Left renal pelvis (tissue), 4 donors: ENCODE measurements around the gene MMP11. TPM values are rescaled to one million over a fixed set of nuclear protein-coding genes. Genes with fewer than 3 reads are reported as not detected.
A peak's percentile ranks its signal among the peaks of the same experiment; 100 is the strongest.
"Not testable (repeated sequence)": the region's sequence is repeated elsewhere in the genome, so short reads cannot be mapped to it uniquely, and the experiment has no call there.

Source experiments
- DNase-seq, 4 donors: peaks; one replicate each; pipeline ENCODE4 v3.0.0-alpha.2; 2013; ENCODE audit warnings: low read depth in 4 of 4, low spot score in 3 of 4
- polyA plus RNA-seq, 4 donors: library from polyadenylated mRNA; unstranded; fragments of 120-200 nt; gene quantifications; one replicate each; pipeline ENCODE4 v1.2.1, GENCODE V29; 2013; ENCODE audit not compliant: insufficient read length in 4 of 4

MMP11 gene, protein sequence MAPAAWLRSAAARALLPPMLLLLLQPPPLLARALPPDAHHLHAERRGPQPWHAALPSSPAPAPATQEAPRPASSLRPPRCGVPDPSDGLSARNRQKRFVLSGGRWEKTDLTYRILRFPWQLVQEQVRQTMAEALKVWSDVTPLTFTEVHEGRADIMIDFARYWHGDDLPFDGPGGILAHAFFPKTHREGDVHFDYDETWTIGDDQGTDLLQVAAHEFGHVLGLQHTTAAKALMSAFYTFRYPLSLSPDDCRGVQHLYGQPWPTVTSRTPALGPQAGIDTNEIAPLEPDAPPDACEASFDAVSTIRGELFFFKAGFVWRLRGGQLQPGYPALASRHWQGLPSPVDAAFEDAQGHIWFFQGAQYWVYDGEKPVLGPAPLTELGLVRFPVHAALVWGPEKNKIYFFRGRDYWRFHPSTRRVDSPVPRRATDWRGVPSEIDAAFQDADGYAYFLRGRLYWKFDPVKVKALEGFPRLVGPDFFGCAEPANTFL
- polyA plus RNA-seq, result 10 to 100 TPM; 15.2 to 80.6 (median 16.8) TPM

DNA sequence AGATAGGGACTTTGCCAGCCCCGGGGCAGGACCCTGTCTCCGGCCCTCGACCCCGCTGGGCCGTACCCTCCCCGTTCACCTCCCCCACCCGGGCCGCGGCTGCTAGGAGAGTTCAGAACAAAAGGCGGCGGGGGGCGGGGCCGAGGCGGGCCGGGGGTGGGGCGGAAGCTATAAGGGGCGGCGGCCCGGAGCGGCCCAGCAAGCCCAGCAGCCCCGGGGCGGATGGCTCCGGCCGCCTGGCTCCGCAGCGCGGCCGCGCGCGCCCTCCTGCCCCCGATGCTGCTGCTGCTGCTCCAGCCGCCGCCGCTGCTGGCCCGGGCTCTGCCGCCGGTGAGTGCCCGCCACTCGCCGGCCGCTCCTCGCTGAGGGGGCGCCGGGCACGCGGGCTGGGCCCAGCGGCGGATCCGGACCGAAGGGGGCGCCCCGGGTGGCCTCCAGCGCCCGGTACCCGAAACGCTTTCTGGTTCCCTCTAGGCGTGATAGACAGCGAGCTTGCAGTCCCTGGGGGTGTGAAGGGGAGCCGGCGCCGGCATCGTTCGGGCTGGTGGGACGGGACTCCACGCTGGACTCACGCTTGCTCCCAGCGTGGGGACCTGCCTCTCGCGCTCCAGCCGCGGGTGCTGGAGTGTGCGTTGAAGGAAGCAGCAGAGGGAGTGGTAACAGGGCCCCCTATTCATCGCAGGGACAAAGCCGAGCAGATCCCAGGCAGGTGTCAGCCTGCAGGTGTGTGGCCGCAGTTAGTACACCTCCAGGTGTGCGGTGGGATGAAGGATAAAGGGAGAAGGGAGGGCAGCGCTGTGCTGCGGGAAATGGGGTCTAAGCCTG lies at the start of gene MMP11:
Gene MMP11 (plus strand): TSS at position 201 of the 825 bp plus-strand sequence. CDS start 22 bp downstream, at position 223.
- DNase-seq, result no peak

DNA sequence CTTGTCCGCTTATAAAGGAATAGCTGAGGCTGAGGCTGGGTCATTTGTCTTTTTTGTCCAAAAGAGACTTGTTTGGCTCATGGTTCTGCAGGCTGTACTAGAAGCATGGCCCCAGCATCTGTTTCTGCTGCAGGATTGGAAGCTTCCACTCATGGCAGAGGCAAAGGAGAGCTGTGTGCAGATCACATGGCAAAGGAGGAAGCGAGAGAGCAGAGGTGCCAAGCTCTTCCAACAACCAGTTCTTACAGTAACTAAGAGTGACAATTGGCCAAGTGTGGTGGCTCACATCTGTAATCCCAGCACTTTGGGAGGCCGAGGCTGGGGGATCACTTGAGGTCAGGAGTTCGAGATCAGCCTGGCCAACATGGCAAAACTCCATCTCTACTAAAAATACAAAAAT lies 44.5 kb upstream of the MMP11 start:
- DNase-seq, result not testable (repeated sequence)

DNA sequence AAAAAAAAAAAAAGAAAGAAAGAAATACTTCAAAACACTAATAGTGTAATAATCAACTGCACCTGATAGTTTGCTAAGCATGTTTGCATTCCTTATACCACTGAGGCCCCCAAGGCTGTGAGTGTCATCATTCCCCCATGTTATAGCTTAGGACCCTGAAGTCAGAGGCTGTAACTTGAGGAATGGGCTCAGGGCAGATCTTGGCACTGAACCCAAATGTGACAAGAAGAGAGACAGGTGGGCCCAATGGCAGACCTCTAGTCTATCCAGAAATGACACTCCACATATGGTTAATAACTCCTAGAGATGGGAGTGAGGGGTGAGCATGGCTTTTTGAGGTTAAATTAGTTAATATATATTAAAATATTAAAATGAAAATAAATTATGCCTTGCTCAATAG lies 35.0 kb upstream of the MMP11 start:
- no peak for DNase-seq

DNA sequence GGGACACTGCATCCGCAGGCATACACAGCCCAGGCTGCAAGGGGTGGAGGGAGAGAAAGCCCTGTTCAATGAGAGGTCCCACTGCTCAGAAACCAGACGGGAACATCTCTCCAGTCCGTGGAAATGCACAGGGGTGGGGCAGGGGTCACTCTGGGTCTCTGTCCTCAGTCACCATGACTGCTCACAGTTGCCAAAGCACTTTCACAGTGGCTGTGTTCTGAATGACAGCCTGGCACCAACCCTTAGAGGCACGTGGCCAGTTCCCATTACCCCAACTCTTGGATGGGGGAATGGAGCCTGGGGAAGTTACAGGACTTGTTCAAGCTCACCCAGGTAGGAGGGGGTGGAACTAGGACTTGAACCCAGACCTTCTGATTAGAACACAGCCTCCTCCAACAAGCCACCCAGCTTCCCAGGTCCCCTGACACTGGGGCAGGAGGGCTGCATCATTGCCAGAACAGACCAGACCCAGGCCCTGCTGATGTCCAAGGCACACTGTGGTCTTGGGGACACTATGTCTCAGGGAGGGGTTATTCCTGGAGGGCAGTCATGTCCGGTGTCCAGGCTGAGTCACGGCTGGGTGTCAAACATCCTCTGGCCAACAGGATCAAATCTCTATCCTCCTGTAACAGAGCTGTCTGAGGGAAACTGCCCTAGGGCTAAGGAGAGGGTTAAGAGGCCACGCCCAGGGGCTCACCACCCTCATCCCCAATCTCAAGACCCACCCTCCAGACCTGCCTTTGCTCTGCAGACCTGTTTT lies 30.0 kb upstream of the MMP11 start:
- no peak for DNase-seq

DNA sequence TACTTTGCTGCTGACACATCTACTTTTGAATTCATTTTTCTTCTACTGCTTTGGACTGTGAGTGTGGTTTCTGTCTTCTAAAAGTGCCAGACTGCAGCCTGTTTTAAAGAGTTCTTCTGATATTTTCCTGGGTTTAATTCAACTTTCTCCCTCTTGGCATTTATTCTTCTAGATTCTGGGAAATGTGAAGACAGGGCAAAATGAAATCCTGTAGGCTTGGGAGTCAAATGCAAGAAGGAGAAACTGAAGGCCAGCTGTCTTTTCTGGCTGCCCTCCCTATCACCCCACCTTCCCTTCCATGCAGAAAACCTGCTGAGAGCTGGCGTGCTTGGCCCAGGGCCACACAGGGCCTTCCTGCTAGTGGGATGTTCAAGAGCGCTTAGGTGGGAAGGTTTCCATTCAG lies 29.3 kb upstream of the MMP11 start:
- no peak for DNase-seq

DNA sequence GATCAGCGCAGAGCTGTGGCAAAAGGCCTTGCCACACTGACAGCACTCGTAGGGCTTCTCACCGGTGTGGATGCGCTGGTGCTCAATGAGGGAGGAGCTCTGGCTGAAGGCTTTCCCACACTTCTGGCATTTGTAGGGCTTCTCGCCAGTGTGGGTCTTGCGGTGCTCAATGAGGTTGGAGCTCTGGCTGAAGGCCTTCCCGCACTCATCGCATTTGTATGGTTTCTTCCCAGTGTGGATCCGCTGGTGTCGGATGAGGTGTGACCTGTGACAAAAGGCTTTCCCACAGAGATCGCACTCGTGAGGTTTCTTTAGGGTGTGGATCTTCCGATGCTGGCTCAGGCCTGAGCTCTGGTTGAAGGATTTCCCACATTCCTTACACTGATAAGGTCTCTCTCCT lies 28.6 kb upstream of the MMP11 start:
- no peak for DNase-seq

DNA sequence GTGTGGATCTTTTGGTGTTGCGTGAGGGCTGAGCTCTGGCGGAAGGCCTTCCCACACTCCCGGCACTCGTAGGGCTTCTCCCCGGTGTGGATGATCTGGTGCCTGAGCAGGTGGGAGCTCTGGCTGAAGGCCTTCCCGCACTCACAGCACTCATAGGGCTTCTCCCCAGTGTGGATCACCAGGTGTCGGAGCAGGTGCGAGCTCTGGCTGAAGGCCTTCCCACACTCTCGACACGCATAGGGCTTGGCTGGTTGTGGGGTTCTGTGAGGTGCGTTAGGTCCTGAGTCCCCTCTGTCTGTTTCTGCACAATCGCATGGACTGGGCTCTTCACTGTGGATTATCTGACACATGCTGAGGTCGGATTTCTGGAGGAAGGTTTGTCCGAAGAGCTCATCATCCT lies 28.2 kb upstream of the MMP11 start:
- no peak for DNase-seq

DNA sequence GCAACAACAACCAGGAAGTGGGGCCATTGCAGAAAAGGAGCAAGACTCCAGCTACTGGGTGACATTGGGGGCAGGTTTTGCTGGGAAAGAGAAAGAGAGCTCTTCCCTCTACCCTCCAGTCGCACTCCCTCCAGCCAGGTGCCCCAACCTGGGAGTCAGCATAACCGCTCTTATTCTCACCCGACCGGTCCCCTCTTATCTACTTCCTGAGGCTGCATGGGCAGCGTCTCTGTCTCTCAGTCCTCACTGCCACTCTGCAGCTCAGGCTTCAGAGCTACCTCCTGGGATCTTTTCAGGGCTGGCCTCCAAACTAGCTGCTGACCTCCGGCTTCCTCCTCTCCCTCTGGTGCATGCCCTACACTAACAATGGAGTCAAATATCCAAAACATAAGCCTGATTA lies 26.9 kb upstream of the MMP11 start:
- DNase-seq, result no peak

DNA sequence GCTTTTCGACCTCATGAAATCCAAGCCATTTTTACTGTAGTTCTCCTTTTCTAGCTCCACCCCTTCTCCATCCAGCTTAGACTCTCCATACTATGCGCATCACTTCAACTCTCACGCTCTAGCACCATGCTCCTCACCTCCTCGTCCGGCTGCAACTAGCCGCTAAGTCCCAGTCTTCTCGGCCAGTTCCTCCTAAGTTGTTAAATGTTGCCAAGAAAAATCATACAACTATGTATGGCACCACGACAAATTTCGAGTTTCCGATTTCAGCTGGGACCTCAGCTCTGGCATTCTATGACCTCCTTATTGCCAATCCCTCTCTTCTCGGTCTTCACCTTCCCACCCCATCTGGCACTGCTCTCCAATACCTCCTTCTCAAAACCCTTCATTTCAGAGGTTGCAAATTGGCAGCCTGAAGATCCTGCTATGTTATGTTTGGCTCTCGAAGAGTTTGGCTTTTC lies 22.8 kb upstream of the MMP11 start:
- DNase-seq, result no peak

DNA sequence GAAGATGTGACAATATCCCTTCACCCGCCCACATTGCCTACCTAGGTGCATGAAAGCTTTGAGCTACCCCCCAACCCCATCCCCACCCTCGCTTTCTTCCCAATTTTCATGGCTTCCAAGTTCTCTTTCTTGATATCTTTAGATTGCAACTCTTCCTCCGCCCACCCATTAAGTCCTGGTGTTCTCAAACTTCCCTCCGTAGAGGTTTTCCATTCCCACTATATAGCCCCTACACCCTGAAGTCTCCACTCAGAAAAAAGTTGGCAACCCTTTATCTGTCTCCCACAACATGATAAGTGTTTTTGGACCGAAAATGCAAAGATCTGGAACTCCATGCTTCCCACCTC lies 22.3 kb upstream of the MMP11 start:
- DNase-seq, result no peak

DNA sequence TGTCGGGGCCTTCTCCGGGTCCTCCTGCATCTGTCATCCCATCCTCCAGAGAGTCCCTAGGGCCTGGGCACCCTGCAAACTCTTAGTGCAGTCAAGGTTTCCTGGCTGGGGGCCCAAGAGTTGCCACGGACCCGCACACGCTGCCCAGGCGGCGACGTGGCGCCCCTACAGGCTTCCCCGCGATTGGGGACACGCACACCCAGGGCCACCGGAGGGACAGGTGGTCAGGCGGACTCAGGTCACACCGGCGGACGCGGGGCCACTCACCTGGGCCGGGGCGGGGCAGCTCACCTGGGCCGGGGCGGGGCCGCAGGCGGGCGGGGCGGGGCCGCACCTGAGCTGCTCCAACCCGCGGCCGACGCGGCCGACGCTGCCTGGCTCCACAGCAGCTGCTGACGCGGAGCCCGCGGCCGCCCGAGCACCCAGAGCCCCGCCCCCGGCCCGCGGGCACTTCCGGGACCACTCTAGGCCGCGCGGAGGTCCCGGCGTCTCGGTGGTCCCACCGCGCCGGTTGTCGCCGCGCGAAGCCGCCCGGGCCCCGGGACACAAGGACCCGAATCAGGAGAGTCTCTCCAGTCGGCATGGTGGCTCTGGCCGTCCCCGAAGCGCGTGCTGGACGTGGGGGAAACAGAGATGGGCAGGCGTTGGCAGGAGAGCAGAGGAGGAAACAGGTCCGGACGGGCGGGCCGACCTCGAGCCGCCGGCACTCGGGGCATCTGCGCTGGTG lies 21.8 kb upstream of the MMP11 start, which contains the start of gene ZNF70:
Gene ZNF70 (minus strand): TSS at position 399 of the 727 bp plus-strand sequence. CDS start 5,972 bp downstream, outside the sequence.
- DNase-seq, result peak in 3 of 4 donors; percentile 76 to 83 (median 78)

DNA sequence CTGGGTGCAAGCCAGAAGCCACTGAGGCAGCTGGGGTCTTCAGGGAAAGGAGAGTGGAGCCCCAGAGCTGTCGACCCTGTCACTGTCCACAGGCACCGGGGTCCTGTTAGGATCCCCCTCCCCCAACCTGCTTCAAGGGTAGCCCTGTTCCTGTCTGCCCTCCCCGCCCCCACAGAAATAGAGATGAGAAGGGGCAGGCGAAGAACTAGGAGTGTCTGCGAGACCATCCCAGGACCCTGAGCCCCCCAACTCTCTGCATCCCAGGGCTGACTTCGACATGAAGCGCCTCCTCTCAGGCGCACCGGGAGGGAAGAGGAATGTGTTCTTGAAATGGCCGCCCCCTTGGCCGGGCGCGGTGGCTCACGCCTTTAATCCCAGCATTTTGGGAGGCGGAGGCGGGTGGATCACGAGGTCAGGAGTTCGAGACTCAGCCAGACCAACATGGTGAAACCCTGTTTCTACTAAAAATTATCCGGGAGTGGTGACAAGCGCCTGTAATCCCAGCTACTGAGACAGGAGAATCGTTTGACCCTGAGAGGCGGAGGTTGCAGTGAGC lies 21.1 kb upstream of the MMP11 start:
- peak in 1 of 4 donors; percentile 57 for DNase-seq

DNA sequence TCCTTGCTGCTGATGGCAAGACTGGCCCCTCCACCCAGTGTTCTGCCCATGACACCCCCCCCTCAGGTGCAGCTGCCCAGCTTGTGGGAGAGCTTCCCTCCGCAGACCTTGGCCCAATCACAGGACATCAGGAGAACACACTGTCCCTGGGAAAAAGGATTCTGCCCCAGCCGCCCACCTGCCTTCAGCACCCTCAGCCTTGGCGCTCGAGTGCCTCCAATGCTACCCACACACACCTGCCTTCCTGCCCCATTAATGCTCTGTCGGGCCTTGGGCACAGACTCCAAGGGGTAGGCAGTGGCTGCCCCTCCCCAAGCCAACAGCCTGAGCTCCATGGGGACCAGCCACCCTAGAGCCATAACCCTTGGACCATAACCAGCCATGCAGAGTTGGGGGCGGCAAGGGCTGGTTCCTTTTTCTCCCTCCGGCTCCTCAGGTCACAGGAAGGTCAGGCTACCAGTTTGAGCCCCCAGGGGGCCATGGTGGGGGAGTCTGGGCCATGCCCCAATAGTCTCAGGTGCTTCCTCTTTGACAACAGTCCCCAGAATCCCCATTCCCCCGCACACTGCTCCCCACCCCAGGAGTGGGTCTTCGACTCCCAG lies 20.5 kb upstream of the MMP11 start:
- DNase-seq, result no peak

DNA sequence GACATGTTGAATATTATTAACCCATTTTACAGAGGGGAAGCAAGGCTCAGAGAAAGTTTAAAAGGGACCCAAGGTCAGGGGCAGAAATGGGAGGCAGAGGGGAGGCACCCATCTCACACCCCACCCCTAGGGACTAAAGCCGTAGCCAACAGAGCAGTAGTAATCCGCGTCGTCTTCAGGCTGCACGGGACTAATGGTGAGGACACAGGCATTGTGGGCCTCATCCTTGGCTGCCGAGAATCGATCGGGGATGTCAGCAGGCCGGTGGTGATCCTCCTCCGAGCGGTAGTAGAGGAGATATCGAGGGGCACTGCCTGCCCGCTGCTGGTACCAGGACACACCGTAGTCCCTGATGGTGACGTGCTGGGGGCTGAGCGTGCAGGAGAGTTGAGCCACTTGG lies 19.9 kb upstream of the MMP11 start:
- DNase-seq, result no peak

DNA sequence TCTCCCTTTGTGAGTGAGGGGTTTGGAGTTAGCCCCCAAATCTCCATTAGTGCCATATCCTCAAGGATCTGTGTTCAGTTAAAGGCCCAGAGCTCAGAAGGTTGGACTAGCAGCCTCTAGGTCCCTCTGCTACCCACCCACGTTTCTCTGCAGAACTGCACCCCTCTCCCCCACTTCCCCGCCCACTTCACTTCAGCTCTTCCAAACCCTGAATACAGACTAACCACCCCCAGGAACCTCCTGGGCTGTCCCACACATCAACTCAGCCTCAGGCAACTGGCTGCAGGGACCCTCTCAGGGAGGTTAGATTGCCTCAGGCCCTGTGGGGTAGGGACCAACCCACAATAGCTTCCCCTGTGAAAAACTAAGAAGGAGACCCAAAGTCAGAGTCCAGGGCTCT lies 19.3 kb upstream of the MMP11 start:
- no peak for DNase-seq

DNA sequence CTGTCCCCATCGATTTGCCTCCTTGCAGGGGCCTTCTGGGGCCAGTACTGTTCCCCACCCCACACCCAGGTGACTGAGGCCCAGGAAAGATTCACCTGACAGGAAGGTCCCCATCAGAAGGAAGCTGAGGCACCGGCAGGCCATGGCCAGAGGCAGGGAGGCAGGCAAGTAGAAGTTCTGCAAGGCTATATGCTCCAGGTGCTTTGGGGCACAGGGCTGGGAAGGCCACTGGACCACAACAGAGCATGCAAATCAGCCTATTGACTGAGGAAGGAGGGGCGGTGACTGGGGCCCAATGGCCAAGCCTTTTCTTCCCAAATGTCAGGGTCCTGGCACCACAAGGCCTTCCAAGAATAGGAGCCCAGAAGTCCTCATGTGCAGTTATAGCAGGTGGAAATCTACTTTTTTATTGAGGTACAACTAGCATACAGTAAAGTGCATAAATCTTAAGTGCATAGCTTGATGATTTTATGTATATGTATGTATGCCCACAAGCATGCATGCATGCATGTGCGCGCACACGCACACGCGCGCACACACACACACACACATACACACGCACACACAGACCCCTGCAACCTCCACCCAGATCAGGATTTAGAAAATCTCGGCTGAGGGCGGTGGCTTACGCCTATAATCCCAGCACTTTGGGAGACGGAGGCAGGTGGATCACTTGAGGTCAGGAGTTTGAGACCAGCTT lies 18.3 kb upstream of the MMP11 start, which contains the start of gene VPREB3:
Gene VPREB3 (minus strand): TSS at position 206 of the 700 bp plus-strand sequence. CDS start 62 bp downstream, at position 144.
- no peak for DNase-seq

DNA sequence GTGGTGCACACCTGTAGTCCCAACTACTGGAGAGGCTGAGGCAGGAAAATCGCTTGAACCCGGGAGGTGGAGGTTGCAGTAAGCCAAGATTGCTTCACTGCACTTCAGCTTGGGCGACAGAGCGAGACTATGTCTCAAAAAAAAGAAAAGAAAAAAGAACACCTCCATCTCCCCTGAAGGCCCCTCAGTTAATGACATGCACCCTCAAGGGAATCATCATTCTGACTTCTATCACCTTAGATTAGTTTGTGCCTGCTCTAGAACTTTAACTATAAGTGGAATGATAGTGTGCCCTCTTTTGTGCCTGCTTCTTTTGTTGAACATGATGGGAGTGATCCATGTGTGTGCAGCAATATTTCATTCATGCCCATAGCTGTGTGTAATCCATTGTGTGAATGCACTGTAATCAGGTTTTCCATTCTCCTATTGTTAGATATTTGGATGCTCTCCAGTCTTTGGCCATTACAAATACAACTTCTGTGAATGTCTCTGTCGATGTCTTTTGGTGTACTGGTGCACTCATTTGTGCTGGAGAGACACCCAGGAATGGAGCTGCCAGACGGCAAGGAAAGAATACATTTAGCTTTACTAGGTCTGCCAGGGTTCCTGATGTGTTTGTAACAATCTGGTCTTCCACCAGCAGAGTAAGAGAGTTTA lies 17.5 kb upstream of the MMP11 start:
- DNase-seq, result no peak

DNA sequence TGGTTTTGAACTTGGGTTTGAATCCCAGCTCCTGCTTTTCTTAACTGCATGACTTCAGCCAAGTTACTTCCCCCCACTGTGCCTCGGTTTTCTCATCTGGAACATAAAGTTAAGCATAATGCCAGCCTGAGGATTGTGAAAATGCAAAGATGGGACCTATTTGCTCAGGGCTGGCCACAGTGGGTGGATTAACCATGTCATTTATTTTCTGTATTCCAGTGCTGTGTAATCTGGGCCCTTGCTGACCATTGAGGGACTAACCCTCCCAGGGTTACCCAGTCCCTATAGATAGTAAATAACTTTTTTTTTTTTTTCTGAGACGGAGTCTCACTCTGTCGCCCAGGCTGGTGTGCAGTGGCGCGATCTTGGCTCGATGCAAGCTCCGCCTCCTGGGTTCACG lies 16.9 kb upstream of the MMP11 start:
- no peak for DNase-seq
